ENCODE measurements around the gene LIN54.

Gene LIN54

DNA sequence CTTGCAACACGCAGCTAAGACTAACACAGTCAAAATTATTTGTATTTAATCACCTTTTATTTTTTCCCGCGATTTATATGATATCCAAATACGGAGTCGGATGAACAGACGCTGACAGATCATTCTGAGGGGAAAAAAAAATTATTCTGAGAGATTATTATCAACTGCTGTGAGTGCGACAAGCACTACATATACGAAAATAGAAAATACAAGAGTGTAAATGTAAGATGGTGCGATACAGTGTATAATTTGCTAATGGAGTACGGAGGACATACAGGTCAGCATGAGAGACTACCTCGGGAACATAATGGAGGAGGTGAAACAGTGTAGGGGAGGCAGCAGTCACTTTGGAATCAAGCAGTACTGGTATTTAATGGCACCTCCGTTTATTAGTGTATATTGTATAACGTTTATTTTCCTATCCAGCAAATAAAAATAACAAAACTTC is 2.8 kb upstream of the LIN54 start:
- Histone ChIP-seq H3K27me3 (ENCODE audit: insufficient read depth, low read length, poor library complexity, severe bottlenecking) (no peaks in the 10 kb centered on the region), H3K36me3 (ENCODE audit: insufficient read depth, low read length) (no peaks in the 10 kb centered on the region), H3K9ac (ENCODE audit: low read depth, low read length, poor library complexity, severe bottlenecking) (peak overlapping the region; percentile 80), H3K9me3 (ENCODE audit: insufficient read depth, low read depth, low read length) (no peaks in the 10 kb centered on the region), H4K20me1 (ENCODE audit: insufficient read depth, low read length, poor library complexity, severe bottlenecking) (peaks cover 21% of the 10 kb centered on the region), H2AFZ (ENCODE audit: low read length) (peak overlapping the region; percentile 93), H3K9me2 (replicated peaks; ENCODE audit: low read depth, low read length) (no peaks in the 10 kb centered on the region), H3K79me2 (ENCODE audit: insufficient read depth, low read length) (peaks cover 39% of the 10 kb centered on the region), H3F3A (ENCODE audit: low read depth) (no peaks in the 10 kb centered on the region; the same call in 1 of the 2 replicates), H3K4me3 (ENCODE audit: low read length, poor library complexity, severe bottlenecking) (peak overlapping the region; percentile 80), H3K4me1 (ENCODE audit: insufficient read depth, low read length, poor library complexity, severe bottlenecking) (peaks cover 31% of the 10 kb centered on the region), H3K4me2 (ENCODE audit: low read depth, low read length, poor library complexity, severe bottlenecking) (peak overlapping the region; percentile 76)
- TF ChIP-seq, protein P1, sequence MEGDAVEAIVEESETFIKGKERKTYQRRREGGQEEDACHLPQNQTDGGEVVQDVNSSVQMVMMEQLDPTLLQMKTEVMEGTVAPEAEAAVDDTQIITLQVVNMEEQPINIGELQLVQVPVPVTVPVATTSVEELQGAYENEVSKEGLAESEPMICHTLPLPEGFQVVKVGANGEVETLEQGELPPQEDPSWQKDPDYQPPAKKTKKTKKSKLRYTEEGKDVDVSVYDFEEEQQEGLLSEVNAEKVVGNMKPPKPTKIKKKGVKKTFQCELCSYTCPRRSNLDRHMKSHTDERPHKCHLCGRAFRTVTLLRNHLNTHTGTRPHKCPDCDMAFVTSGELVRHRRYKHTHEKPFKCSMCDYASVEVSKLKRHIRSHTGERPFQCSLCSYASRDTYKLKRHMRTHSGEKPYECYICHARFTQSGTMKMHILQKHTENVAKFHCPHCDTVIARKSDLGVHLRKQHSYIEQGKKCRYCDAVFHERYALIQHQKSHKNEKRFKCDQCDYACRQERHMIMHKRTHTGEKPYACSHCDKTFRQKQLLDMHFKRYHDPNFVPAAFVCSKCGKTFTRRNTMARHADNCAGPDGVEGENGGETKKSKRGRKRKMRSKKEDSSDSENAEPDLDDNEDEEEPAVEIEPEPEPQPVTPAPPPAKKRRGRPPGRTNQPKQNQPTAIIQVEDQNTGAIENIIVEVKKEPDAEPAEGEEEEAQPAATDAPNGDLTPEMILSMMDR (conservative IDR thresholded peaks at IDR 0.05; ENCODE audit: low read length) = no peak
- TF ChIP-seq EZH2phosphoT487 (IDR thresholded peaks at IDR 0.05; ENCODE audit: borderline replicate concordance) = no peak

DNA sequence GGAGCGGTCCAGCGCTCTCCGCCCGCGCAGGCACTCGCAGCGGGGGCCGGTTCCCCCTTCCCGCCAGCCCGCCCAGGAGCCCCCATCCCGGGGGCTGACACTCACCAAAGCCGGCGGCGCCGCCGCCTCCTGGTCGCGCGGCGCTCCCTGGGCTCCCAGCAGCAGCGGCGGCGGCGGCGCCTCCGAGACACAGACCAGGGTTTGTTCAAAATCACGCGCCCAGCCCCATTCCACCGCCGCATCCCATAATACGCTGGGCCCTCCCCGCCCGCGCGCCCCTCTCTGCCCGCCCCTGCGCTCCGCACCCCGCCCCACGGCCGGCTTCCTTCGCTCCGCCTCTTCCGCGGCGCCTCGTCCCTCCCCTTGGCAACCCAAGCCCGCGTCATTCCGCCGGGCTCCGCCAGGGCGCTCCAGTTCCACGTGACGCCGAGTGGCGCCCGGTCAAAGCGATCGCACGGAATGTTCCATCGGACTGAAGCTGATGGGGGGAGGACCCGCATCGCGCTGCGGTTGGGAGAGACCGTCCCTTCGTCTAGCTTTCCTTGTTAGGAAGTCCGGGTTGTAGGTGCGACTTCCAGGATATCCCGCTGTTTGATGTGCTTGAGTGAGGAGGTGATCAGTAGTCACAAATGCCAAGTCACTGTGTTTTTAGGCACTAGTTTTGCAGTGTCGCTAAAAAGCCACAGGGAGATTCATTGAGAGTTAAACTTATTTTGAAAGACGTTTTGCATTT is 2.2 kb upstream of the LIN54 start:
- Histone ChIP-seq H2AFZ (ENCODE audit: low read length) (peak overlapping the region; percentile 93), H3K9ac (ENCODE audit: low read depth, low read length, poor library complexity, severe bottlenecking) (peak overlapping the region; percentile 97), H3K4me3 (ENCODE audit: low read length, poor library complexity, severe bottlenecking) (peak overlapping the region; percentile 99), H3K9me2 (replicated peaks; ENCODE audit: low read depth, low read length) (no peaks in the 10 kb centered on the region), H3K36me3 (ENCODE audit: insufficient read depth, low read length) (no peaks in the 10 kb centered on the region), H3K9me3 (ENCODE audit: insufficient read depth, low read depth, low read length) (no peaks in the 10 kb centered on the region), H3K4me1 (ENCODE audit: insufficient read depth, low read length, poor library complexity, severe bottlenecking) (peaks cover 36% of the 10 kb centered on the region), H3F3A (ENCODE audit: low read depth) (no peaks in the 10 kb centered on the region; the same call in 1 of the 2 replicates), H3K27me3 (ENCODE audit: insufficient read depth, low read length, poor library complexity, severe bottlenecking) (no peaks in the 10 kb centered on the region), H3K4me2 (ENCODE audit: low read depth, low read length, poor library complexity, severe bottlenecking) (peak overlapping the region; percentile 99), H3K79me2 (ENCODE audit: insufficient read depth, low read length) (peaks cover 45% of the 10 kb centered on the region), H4K20me1 (ENCODE audit: insufficient read depth, low read length, poor library complexity, severe bottlenecking) (peaks cover 23% of the 10 kb centered on the region)
- TF ChIP-seq, protein P1 (conservative IDR thresholded peaks at IDR 0.05; ENCODE audit: low read length) = peak; percentile 23; the same call in 1 of the 2 replicates
- no peak for TF ChIP-seq EZH2phosphoT487 (IDR thresholded peaks at IDR 0.05; ENCODE audit: borderline replicate concordance)

DNA sequence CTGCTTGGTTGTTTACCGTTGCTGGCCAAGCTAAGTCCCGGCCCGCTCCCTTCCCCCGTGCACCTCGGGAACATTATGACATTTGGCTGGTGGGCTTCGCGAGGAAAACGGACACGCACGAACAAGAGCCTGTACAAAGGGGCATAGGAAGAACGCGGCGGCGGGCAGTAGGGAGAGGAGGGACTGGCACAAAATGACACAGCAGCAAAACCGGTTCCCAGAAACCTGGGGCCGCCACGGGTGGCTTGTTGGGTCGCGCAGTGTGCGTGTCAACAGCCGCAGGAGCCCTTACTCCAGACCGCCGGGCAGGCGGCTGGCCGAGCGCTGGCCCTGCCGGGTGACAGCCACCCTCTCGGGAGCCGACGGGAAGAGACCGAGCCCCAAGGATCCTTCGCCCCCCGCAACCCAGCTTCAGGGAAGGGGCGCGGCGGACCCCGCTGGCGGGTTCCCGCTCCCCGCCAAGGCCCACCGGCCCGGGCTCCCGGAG is 1.6 kb upstream of the LIN54 start:
- peak overlapping the region; percentile 99 for H3K4me3 ChIP-seq (ENCODE audit: low read length, poor library complexity, severe bottlenecking)
- peaks cover 42% of the 10 kb centered on the region for H3K4me1 ChIP-seq (ENCODE audit: insufficient read depth, low read length, poor library complexity, severe bottlenecking)
- H3F3A ChIP-seq (ENCODE audit: low read depth) = no peaks in the 10 kb centered on the region; the same call in 1 of the 2 replicates
- H3K9me2 ChIP-seq (replicated peaks; ENCODE audit: low read depth, low read length) = no peaks in the 10 kb centered on the region
- H3K27me3 ChIP-seq (ENCODE audit: insufficient read depth, low read length, poor library complexity, severe bottlenecking) = no peaks in the 10 kb centered on the region
- H3K9ac ChIP-seq (ENCODE audit: low read depth, low read length, poor library complexity, severe bottlenecking) = peak overlapping the region; percentile 97
- TF ChIP-seq EZH2phosphoT487 (IDR thresholded peaks at IDR 0.05; ENCODE audit: borderline replicate concordance) = no peak
- TF ChIP-seq, protein P1 (conservative IDR thresholded peaks at IDR 0.05; ENCODE audit: low read length) = no peak
- H3K9me3 ChIP-seq (ENCODE audit: insufficient read depth, low read depth, low read length) = no peaks in the 10 kb centered on the region
- peaks cover 51% of the 10 kb centered on the region for H3K79me2 ChIP-seq (ENCODE audit: insufficient read depth, low read length)
- peaks cover 27% of the 10 kb centered on the region for H4K20me1 ChIP-seq (ENCODE audit: insufficient read depth, low read length, poor library complexity, severe bottlenecking)
- peak overlapping the region; percentile 87 for H2AFZ ChIP-seq (ENCODE audit: low read length)
- H3K36me3 ChIP-seq (ENCODE audit: insufficient read depth, low read length) = no peaks in the 10 kb centered on the region
- H3K4me2 ChIP-seq (ENCODE audit: low read depth, low read length, poor library complexity, severe bottlenecking) = peak overlapping the region; percentile 99
